DND-41 (cell line): ENCODE results near the gene CSNK2B.

Experiments
- ATAC-seq: fragments of 200-7000 bp; cut with Tn5 transposase; 3 replicates; pipeline ENCODE4 v1.9.1; 2021; ENCODE audit warnings: low read depth; ENCODE audit not compliant: insufficient read depth
- DNase-seq: peaks from one replicate; pipeline ENCODE4 v3.0.0-alpha.2; 2020
- H2AFZ ChIP-seq: 2 replicates; pipeline ENCODE4 v1.6.0; 2012; ENCODE audit warnings: low read depth, low read length
- H3K27ac ChIP-seq: 2 replicates; pipeline ENCODE4 v1.5.1; 2012; ENCODE audit warnings: low read length, inconsistent platforms
- H3K27me3 ChIP-seq: fragments of 200-600 bp; sonication (generic); 2 replicates; pipeline ENCODE4 v1.6.0; 2012; ENCODE audit warnings: low read length, mild to moderate bottlenecking, inconsistent platforms; ENCODE audit not compliant: insufficient read depth, poor library complexity
- H3K36me3 ChIP-seq: 2 replicates; pipeline ENCODE4 v1.5.1; 2012; ENCODE audit warnings: low read length, inconsistent platforms; ENCODE audit not compliant: insufficient read depth
- H3K4me1 ChIP-seq: 2 replicates; pipeline ENCODE4 v1.5.1; 2012; ENCODE audit warnings: mild to moderate bottlenecking, low read length; ENCODE audit not compliant: insufficient read depth
- H3K4me2 ChIP-seq: 2 replicates; pipeline ENCODE4 v1.6.0; 2012; ENCODE audit warnings: mild to moderate bottlenecking, moderate library complexity, low read length, inconsistent platforms; ENCODE audit not compliant: insufficient read depth
- H3K4me3 ChIP-seq, 2 experiments: fragments of 200-600 bp in 1 of 2; shearing (Covaris generic) in 1 of 2; 2 replicates each; pipeline ENCODE4 v1.5.1; 2012 to 2016; ENCODE audit warnings: inconsistent platforms in 2 of 2, low read length in 2 of 2, mild to moderate bottlenecking in 2 of 2, low read depth in 1 of 2, moderate library complexity in 1 of 2
- H3K79me2 ChIP-seq: 2 replicates; pipeline ENCODE4 v1.6.0; 2012; ENCODE audit warnings: low read length, inconsistent platforms; ENCODE audit not compliant: insufficient read depth
- H3K9ac ChIP-seq: 2 replicates; pipeline ENCODE4 v1.6.0; 2012; ENCODE audit warnings: low read depth, mild to moderate bottlenecking, inconsistent platforms, low read length, moderate library complexity
- H3K9me3 ChIP-seq: 2 replicates; pipeline ENCODE4 v1.5.1; 2012; ENCODE audit warnings: low read length, moderate library complexity, mild to moderate bottlenecking, inconsistent platforms; ENCODE audit not compliant: insufficient read depth, severe bottlenecking
- H4K20me1 ChIP-seq: 2 replicates; pipeline ENCODE4 v1.6.0; 2012; ENCODE audit warnings: low read length; ENCODE audit not compliant: insufficient read depth
- CTCF ChIP-seq: IDR thresholded peaks from 2 replicates; pipeline ENCODE4 v1.5.1; 2012; ENCODE audit warnings: borderline replicate concordance, low read length, moderate library complexity, mild to moderate bottlenecking; ENCODE audit not compliant: poor library complexity, severe bottlenecking; ENCODE audit errors: extremely low read depth
- EZH2 ChIP-seq: IDR thresholded peaks from 3 replicates; pipeline ENCODE4 v1.6.1; 2012; ENCODE audit warnings: borderline replicate concordance, low read depth, mild to moderate bottlenecking, moderate library complexity, low read length, inconsistent platforms; ENCODE audit not compliant: severe bottlenecking

Gene CSNK2B

DNA sequence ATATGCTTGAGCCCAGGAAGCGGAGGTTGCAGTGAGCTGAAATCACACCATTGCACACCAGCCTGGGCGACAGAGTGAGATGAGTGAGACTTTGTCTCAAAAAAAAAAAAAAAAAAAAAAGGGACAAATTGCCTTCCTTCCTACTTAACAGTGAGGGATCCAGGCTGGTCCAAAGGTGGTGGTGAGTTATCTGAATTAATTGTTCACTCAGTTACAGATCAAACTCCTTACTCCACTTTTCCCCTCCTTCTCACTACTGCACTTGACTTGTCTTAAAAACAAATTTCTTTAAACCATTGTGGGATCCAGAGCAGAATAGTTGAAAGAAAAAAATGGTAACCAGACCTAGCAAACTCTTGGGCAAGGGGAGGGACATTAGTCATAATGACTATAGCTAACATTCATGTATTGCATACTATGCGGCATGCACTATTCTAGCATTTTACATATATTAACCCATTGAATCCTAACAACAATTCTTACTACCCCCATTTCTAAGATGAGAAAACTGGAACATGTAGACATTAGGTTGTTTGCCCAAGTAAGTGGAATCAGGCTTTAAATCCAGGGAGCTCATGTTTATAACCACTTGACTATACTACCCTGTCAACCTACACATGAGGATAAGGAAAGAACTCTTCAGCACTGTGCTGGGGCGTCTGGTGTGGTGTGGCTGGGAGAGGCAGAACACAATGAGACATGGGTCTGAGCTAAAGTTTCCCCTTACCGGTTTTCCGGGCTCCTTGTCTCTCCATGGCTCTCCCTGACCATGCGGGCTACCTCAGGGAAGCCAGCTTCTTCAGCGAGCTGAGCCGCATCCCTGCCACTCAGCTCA lies 2.5 kb upstream of the CSNK2B start:
- peak overlapping the region; percentile 92 for H3K4me2 ChIP-seq
- no peak overlapping the region for H2AFZ ChIP-seq
- peaks cover 77% of the 10 kb centered on the region for H3K4me1 ChIP-seq
- TF ChIP-seq CTCF (no peak), EZH2 (no peak)
- H3K36me3 ChIP-seq = peaks cover 67% of the 10 kb centered on the region
- no peak for DNase-seq
- peak overlapping the region; percentile 64 to 88; a peak in 3 of 4 replicates for H3K4me3 ChIP-seq
- H3K27ac ChIP-seq = peak overlapping the region; percentile 96
- H3K79me2 ChIP-seq = peaks cover 93% of the 10 kb centered on the region
- no peak for ATAC-seq
- no peaks in the 10 kb centered on the region for H3K9me3 ChIP-seq
- peaks cover 18% of the 10 kb centered on the region for H4K20me1 ChIP-seq
- peak overlapping the region; percentile 85 for H3K9ac ChIP-seq
- H3K27me3 ChIP-seq = no peaks in the 10 kb centered on the region

DNA sequence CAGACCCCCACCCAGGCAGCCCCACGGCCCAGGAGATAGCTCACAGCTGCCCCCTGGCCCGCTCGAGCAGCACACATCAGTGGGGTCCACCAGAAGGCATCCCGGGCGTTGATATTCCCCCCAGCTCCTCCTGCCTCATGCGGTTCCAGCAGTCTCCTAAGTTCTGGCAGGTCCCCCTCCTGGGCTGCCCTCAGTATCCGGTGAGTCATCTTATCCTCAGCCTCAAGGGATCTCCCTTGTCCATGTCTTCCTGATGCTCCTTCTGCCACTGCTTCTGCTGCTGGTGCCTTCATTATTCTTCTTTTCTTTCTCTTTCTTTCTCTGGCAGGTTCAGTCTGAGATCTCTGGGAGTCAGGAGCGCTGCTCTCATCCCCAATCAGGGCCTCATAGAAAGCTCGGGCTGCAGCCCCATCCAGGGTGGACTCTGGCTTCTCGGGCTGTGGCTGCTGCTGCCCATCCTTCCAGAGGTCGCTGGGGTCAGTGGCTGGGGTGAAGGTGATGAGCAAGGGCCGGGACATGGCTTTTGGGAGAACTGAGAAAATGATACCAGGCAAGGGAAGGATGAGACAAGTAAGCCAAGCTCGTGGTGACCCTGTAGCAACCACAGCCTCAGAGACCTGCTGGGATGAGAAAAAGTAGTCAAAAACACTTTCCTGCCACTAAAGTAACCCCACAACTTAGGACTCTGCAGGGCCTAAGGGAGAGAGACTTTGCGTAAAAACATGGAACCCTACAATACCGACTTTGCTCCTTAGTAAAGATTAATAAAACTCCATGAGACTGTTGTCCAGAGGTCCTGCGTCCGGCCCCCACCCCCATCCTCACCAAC lies 1.7 kb upstream of the CSNK2B start:
- no peak for ATAC-seq
- peaks cover 73% of the 10 kb centered on the region for H3K4me1 ChIP-seq

GRCh38 chr6:31664790-31665500 lies 935 bp upstream of the CSNK2B start, which contains the start of gene GPANK1:
GPANK1 (minus strand) TSS chr6:31664997; CDS start chr6:31664478, 519 bp downstream.
- peak within 1 kb of the TSS; percentile 85 for H3K9ac ChIP-seq
- peaks cover 68% of the 10 kb centered on the region for H3K4me1 ChIP-seq
- peaks cover 13% of the 10 kb centered on the region; the same call in 1 of the 2 replicates for H4K20me1 ChIP-seq
- peak; percentile 96 for DNase-seq
- no peaks in the 10 kb centered on the region for H3K27me3 ChIP-seq
- peak; percentile 51 for ATAC-seq
- H3K4me3 ChIP-seq = peak within 1 kb of the TSS; percentile 88 to 91
- H3K4me2 ChIP-seq = peak within 1 kb of the TSS; percentile 92
- peaks cover 68% of the 10 kb centered on the region for H3K36me3 ChIP-seq
- peak within 1 kb of the TSS; percentile 96 for H3K27ac ChIP-seq
- H3K79me2 ChIP-seq = peaks cover 93% of the 10 kb centered on the region
- TF ChIP-seq CTCF = no peak
- no peak for TF ChIP-seq EZH2
- no peaks in the 10 kb centered on the region for H3K9me3 ChIP-seq
- H2AFZ ChIP-seq = peak within 1 kb of the TSS; percentile 68

More for the DNA sequence above, 1.7 kb upstream of the CSNK2B start:
- Histone ChIP-seq H2AFZ (peak overlapping the region; percentile 65), H3K36me3 (peaks cover 68% of the 10 kb centered on the region), H3K27me3 (no peaks in the 10 kb centered on the region), H3K9ac (peak overlapping the region; percentile 85), H3K79me2 (peaks cover 94% of the 10 kb centered on the region), H3K4me3 (peak overlapping the region; percentile 64 to 88), H3K4me2 (peak overlapping the region; percentile 92), H4K20me1 (peaks cover 20% of the 10 kb centered on the region), H3K27ac (peak overlapping the region; percentile 96), H3K9me3 (no peaks in the 10 kb centered on the region)
- TF ChIP-seq CTCF (peak; percentile 8), EZH2 (no peak)
- peak; percentile 60 for DNase-seq
